NOMO-1 (cell line): ENCODE measurements around the gene CRIP2.

ENCODE experiments used
- DNase-seq, 2 experiments: peaks; one replicate each; lab custom pipeline; 2025; ENCODE audit not compliant: unreplicated experiment in 2 of 2; lab: John Stamatoyannopoulos, UW

CRIP2 gene

GRCh38 chr14:105460116-105460515 lies 14.5 kb upstream of the CRIP2 start:
- no peak for DNase-seq

GRCh38 chr14:105460616-105461015 lies 14.0 kb upstream of the CRIP2 start:
- DNase-seq = no peak

- no peak for DNase-seq
Observed at GRCh38 chr14:105461903-105462302, 12.7 kb upstream of the CRIP2 start.

DNA sequence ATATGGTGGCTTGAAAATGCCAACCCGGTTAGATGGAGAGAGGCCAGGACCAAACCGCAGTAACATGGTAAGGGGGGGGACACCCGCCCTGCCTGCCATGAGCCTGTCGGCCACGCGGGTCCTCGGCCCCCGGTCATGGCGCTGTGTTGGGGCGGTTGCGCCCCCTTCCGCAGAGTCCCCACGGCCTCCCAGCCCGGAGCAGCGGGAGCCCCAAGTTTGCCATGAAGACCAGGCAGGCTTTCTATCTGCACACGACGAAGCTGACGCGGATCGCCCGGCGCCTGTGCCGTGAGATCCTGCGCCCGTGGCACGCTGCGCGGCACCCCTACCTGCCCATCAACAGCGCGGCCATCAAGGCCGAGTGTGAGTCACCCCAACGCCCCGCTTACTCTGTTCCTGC lies 10.1 kb upstream of the CRIP2 start:
- no peak for DNase-seq

DNA sequence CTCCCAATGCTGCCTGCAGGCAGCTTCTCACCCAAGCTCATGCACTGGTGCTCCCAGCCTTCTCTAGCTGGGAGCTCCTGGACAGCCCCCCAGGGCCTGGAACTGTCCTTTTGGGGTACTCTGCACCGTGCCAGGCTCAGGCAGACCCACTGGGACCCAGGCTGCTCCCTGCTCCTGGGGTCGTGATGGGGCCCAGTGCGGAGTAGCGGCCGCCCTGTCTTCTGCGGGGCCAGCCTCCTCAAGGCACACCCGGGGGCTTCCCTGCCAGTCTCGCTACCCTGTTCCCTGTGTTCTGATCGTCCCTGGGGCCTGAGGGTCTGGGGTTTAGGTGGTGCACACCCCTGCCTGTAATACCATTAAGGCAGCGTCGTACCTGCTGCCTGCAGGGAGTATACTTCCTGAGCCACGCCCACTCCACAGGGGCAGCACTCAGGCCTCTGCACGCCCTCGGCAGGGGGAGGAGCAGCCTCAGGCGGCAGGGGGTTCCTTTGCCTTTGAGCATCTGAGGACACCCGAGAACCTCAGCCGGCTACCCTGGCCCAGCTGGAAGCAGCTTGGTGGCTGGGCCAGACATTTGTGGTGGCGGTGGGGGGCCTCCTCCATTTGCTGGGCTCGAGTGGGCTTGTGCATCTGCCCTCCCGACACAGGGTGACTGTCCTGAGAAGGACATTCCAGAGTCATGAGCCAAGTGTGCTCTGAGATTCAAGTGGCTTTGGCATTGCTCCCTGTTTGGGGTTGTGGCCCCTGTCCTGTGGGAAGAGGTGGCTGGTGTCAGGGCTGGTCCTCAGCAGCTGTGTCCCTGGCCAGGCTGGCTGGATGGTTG lies 9.2 kb upstream of the CRIP2 start:
- no peak for DNase-seq

- DNase-seq = no peak
Observed at GRCh38 chr14:105466531-105467248, 7.9 kb upstream of the CRIP2 start.

GRCh38 chr14:105467249-105467941 lies 7.2 kb upstream of the CRIP2 start:
- no peak for DNase-seq

DNA sequence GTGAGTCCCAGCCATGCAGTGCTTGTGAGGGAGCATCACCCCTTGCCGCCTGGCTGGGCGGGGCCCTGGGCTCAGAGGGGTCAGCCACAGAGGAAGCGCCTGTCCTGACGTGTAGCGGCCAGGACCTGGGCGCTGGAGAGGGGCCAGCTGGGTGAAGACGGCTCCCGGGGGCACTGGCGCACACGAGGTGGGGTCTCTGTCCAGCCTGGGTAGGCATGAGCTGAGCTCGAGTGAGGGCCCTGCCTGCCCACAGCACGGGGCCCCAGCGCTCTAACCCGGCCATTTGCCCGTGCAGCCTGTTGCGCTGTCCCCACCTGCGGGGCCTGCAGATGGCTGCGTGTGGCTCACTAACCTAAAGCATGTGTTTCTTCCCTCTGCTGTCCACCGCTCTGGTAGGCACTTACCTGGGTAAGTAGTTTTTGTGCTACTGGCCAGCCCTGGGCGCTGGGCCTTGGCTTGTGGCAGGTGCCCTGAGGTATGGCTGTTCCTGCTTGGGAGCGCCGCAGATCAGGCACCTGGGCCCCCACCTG lies 6.6 kb upstream of the CRIP2 start:
- no peak for DNase-seq

- no peak for DNase-seq
Observed at GRCh38 chr14:105468621-105469241, 5.9 kb upstream of the CRIP2 start.

GRCh38 chr14:105469456-105470349 lies 4.9 kb upstream of the CRIP2 start:
- DNase-seq = no peak

- no peak for DNase-seq
Observed at GRCh38 chr14:105470350-105471296, 4.0 kb upstream of the CRIP2 start.

DNA sequence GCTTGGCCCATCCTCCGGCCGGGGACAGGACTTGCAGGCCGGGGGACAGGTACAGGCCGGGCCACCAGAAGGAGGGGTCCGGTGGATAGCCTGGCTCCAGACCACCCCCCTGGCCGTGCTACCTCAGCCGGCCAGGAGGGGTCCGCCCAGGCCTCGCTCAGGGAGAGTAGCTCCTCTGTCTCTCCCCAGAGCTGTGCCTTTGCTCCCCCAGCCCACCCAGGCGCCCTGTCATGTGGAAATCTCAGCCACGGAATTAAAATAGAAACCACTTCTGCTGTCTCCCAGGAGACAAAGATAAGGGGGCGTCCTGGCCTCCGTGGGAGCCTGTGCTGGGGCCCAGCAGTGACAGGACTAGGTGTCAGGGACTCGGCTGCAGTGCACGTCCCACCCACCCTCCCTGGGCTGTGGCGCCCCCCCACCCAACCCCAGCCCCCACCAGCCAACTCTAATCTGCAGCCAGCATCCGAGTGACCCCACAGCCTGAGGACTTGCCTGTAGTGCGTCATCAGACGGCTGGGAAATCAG lies 3.3 kb upstream of the CRIP2 start:
- no peak for DNase-seq

GRCh38 chr14:105471823-105472485 lies 2.7 kb upstream of the CRIP2 start:
- DNase-seq = no peak

GRCh38 chr14:105472486-105472991 lies 2.1 kb upstream of the CRIP2 start:
- no peak for DNase-seq

DNA sequence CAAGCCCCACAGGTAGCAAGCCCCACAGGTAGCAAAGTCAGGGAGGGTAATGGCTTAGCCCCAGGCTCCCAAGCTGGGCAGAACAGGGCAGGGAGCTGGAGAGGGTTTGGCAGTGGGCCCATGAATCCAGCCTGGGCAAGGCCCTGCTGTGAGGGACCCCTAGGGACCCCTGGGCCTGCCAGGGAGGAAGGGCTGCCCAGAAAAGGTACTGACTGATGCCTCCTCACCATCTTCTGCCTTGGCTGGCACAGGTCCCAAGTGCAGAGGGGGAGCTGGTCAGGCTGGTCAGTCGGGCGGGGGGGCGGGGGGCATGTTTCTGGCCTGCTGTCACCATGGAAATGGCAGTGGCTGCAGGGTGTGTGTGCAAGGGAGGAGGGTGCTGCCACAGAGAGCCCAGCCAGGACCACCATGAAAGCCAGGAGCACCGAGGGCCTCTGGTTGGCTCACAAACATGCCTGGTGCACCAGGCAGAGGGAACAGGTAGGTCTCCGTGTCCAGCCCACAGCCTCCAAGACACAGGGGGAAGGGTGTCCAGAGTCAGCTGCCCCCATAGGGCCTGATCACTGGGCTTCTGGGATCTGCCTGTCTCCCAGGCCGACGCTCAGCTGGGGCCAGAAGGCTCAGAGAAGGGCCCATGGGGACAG lies 1.5 kb upstream of the CRIP2 start:
- DNase-seq = no peak

- peak; percentile 19 to 32 for DNase-seq
Observed at GRCh38 chr14:105473677-105474482, 741 bp upstream of the CRIP2 start.
